KMS-11 (cell line): Measurements from ENCODE around the gene MYO1C.

Experiments
- H2AFZ ChIP-seq: fragments of 200-600 bp; sonication (generic); 2 replicates; pipeline ENCODE4 v1.6.1; 2016; ENCODE audit warnings: antibody characterized with exemption, mixed run types, low read depth
- H3K27ac ChIP-seq: fragments of 200-600 bp; sonication (generic); 2 replicates; pipeline ENCODE4 v1.6.1; 2016; ENCODE audit warnings: mild to moderate bottlenecking, mixed run types
- H3K27me3 ChIP-seq: fragments of 200-600 bp; sonication (generic); 2 replicates; pipeline ENCODE4 v1.6.1; 2017; ENCODE audit warnings: mild to moderate bottlenecking, low read depth, mixed run types, moderate library complexity; ENCODE audit not compliant: insufficient read depth
- H3K36me3 ChIP-seq: fragments of 200-600 bp; sonication (generic); 2 replicates; pipeline ENCODE4 v1.6.1; 2017; ENCODE audit warnings: mild to moderate bottlenecking, mixed run types; ENCODE audit not compliant: insufficient read depth
- H3K4me1 ChIP-seq: fragments of 200-600 bp; sonication (generic); 2 replicates; pipeline ENCODE4 v1.6.1; 2016; ENCODE audit warnings: mild to moderate bottlenecking, low read depth, mixed run types; ENCODE audit not compliant: poor library complexity, severe bottlenecking
- H3K4me2 ChIP-seq: fragments of 200-600 bp; sonication (generic); 2 replicates; pipeline ENCODE4 v1.7.0; 2016; ENCODE audit warnings: mild to moderate bottlenecking, mixed run types
- H3K4me3 ChIP-seq: fragments of 200-600 bp; sonication (generic); IDR thresholded peaks from 2 replicates; pipeline ENCODE4 v1.6.1; 2017; ENCODE audit warnings: low read depth, low read length, mixed read lengths; ENCODE audit not compliant: insufficient read depth
- H3K79me2 ChIP-seq: fragments of 200-600 bp; sonication (generic); 2 replicates; pipeline ENCODE4 v1.6.1; 2016; ENCODE audit warnings: low read depth, mixed run types; ENCODE audit not compliant: insufficient read depth
- H3K9ac ChIP-seq: fragments of 200-600 bp; sonication (generic); 2 replicates; pipeline ENCODE4 v1.6.1; 2016; ENCODE audit warnings: mild to moderate bottlenecking, mixed run types
- H4K20me1 ChIP-seq: fragments of 200-600 bp; sonication (generic); 2 replicates; pipeline ENCODE4 v1.6.1; 2016; ENCODE audit warnings: mild to moderate bottlenecking, mixed run types; ENCODE audit not compliant: insufficient read depth
- TF ChIP-seq, protein P1 (sequence below): fragments of 200-600 bp; sonication (generic); conservative IDR thresholded peaks from 2 replicates; pipeline ENCODE4 v1.6.1; 2017; ENCODE audit warnings: low read depth, mild to moderate bottlenecking, antibody characterized with exemption, low read length, moderate library complexity, mixed read lengths

Gene MYO1C

DNA sequence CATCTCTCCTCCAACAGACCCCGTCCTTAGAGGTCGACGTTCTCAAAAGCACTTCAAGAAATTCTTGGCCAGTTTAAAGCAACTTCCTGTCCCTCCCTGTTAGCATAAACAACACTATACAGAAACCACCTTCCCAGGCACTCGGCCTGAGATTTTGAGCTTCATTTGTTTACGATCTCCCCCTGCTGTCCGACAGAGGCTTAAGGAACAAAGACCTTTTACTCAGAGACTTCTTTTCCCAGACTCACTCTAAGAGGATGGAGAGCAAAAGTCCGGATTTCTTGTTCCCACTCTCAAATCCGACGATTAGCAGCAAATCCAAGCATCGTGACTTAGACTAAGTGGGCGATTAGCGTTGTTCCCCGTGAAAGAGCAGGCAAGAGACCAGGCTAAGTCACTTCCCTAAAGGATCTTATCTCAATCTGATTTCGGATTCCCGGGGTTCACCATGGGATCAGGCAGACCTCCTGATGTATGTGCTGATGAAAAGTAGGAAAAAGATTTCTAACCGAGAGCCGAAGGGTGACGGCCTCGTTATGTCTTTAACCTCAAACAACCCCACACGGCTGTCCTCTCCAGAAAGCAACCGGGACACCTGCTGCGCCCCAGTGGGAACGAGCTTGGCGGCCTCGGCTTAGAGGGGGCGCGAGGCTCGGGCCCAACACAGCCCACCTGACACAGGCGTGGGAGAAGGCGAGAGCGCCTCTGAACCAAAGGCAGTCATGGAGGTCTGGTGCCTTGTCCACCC, 23.3 kb upstream of the MYO1C start:
- Histone ChIP-seq H3K4me1 (peaks cover 6% of the 10 kb centered on the region), H3K4me2 (peak overlapping the region; percentile 79), H3K79me2 (no peaks in the 10 kb centered on the region; the same call in 1 of the 2 replicates), H3K27ac (peak overlapping the region; percentile 20; the same call in 1 of the 2 replicates), H3K9ac (peak overlapping the region; percentile 55; the same call in 1 of the 2 replicates), H4K20me1 (no peaks in the 10 kb centered on the region), H3K4me3 (no peak overlapping the region), H2AFZ (peak overlapping the region; percentile 32; the same call in 1 of the 2 replicates), H3K36me3 (no peaks in the 10 kb centered on the region), H3K27me3 (no peaks in the 10 kb centered on the region)
- TF ChIP-seq, protein P1, sequence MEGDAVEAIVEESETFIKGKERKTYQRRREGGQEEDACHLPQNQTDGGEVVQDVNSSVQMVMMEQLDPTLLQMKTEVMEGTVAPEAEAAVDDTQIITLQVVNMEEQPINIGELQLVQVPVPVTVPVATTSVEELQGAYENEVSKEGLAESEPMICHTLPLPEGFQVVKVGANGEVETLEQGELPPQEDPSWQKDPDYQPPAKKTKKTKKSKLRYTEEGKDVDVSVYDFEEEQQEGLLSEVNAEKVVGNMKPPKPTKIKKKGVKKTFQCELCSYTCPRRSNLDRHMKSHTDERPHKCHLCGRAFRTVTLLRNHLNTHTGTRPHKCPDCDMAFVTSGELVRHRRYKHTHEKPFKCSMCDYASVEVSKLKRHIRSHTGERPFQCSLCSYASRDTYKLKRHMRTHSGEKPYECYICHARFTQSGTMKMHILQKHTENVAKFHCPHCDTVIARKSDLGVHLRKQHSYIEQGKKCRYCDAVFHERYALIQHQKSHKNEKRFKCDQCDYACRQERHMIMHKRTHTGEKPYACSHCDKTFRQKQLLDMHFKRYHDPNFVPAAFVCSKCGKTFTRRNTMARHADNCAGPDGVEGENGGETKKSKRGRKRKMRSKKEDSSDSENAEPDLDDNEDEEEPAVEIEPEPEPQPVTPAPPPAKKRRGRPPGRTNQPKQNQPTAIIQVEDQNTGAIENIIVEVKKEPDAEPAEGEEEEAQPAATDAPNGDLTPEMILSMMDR = peak; percentile 60

DNA sequence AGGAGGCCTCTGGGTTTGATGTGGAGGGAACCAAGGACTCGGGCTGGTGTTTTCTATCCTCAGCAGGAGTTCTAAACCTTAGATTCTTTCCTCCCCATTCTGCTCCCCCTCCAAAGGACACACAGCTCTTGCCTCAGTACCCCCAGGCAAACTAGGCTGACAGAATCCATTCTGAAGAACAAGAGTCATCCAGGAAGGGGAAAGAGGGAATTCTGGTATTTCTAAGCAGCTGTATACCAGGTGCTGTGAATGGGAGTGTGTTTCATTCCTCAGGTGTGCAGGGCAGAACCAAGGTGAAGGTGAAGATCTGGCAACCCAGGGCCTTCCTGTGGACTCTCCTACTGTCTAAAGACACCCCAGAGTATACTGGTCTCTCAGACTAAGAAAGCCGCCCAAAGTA, 19.9 kb upstream of the MYO1C start:
- Histone ChIP-seq H3K27ac (no peak overlapping the region), H3K4me3 (no peak overlapping the region), H3K36me3 (no peaks in the 10 kb centered on the region)

DNA sequence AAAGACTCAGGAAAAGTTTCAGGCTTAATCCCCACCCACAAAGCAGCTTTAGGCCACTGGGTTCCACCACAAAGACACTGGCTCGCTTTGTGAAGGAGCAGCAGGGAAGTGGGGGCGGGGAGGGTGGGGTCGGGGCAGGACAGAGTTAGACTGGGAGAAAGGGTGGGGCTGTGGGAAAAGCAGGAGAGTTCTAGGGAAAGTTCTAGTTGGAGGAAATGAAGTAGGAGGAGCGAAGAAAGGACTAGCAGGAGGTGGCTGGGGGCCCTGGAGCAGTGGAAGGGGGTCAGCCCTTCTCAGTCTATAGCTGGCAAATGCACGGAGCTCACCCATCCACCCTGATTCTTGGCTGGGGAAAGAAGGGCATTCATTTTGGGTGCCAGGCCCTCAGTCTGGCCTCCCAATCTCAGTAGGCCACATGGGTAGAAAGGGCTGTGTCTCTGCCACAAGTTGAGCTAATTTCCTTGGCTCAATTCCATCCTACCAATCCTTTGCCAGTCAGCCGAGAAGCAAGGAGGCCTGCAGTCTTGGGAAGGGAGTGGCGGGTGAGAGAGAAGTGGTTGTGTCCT, 19.4 kb upstream of the MYO1C start:
- Histone ChIP-seq H3K27ac (no peak overlapping the region), H3K4me2 (no peak overlapping the region), H3K4me3 (no peak overlapping the region), H3K27me3 (no peaks in the 10 kb centered on the region), H3K4me1 (peaks cover 6% of the 10 kb centered on the region), H4K20me1 (no peaks in the 10 kb centered on the region), H3K36me3 (no peaks in the 10 kb centered on the region), H3K9ac (no peak overlapping the region), H3K79me2 (no peaks in the 10 kb centered on the region; the same call in 1 of the 2 replicates), H2AFZ (no peak overlapping the region)
- TF ChIP-seq, protein P1 = no peak

More for the DNA sequence above, 19.9 kb upstream of the MYO1C start:
- Histone ChIP-seq H2AFZ (no peak overlapping the region), H3K9ac (no peak overlapping the region), H3K27me3 (no peaks in the 10 kb centered on the region), H4K20me1 (no peaks in the 10 kb centered on the region), H3K4me1 (peaks cover 6% of the 10 kb centered on the region), H3K79me2 (no peaks in the 10 kb centered on the region; the same call in 1 of the 2 replicates), H3K4me2 (no peak overlapping the region)
- TF ChIP-seq, protein P1 = no peak

DNA sequence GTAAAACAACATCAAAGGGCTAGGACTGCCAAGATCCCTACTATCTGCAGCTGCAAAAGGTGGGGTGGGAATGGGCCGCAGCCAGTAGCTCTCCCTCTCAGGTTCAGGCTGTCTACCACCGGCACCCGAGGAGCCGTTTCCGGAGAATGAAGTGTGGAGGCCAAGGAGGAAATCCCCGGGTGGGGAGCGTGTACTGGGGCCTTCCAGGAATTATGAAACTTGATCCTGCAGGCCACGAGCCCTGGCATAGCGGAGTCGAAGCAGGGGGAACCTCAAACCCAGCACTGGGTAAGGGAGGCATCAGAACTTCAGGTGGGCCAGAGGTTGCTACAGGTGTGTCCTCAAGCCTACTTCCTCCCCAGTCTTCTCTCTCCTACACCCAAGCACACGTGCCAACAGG, 18.8 kb upstream of the MYO1C start:
- Histone ChIP-seq H2AFZ (no peak overlapping the region), H3K4me1 (peaks cover 6% of the 10 kb centered on the region), H3K79me2 (no peaks in the 10 kb centered on the region; the same call in 1 of the 2 replicates), H3K36me3 (no peaks in the 10 kb centered on the region), H3K4me2 (no peak overlapping the region), H3K27me3 (no peaks in the 10 kb centered on the region), H3K4me3 (no peak overlapping the region), H4K20me1 (no peaks in the 10 kb centered on the region), H3K9ac (no peak overlapping the region), H3K27ac (no peak overlapping the region)
- TF ChIP-seq, protein P1 = no peak
